Subcutaneous adipose tissue (tissue), 4 donors: ENCODE results near the gene ADAM12. TPM values are rescaled to one million over a fixed set of nuclear protein-coding genes. Genes with fewer than 3 reads are reported as not detected.

ENCODE experiments used
- CTCF ChIP-seq: fragments of 450-650 bp; IDR thresholded peaks from one replicate; pipeline ENCODE4 v1.5.1; 2016; ENCODE audit warnings: low read depth, mild to moderate bottlenecking, control low read depth, antibody characterized with exemption, moderate library complexity
- total RNA-seq, 4 donors: library from RNA; depleted of rRNA; stranded (reverse); fragments of >200 nt; gene quantifications; one replicate each; pipeline ENCODE4 v1.1.0, GENCODE V29; 2016

Gene ADAM12
- total RNA-seq, 4 donors from 2014 or later: 11.5 to 20.4 (median 14.5) TPM

DNA sequence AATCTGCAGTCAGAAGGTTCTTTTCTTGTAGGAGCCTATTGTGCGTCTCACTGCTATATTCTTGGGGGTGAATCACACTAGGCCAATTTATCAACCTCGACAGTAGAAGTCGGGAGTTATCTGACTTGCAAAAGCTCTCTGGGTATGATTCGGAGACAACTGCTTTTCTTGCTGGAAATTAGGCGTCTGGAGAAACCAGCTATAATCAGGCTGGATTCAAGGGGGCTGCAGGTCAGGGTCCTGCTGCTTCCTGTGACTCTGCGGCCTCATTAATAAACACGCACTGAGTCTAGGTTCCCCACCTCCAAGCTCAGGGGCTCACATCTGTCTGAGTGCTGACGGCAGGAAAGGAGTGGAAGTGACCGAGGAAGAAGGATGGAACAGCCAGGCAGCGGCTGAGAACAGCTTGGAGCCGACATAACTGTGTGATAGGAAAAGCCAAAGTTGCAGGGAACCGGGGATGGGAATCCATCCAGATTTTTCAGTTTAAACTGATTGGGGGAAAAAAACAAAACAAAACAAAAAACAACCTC, 307.3 kb downstream of the ADAM12 start:
- TF ChIP-seq CTCF: no peak

GRCh38 chr10:126080291-126080825, 307.9 kb downstream of the ADAM12 start:
- no peak for TF ChIP-seq CTCF

GRCh38 chr10:126075009-126075408, 313.3 kb downstream of the ADAM12 start:
- TF ChIP-seq CTCF: no peak

DNA sequence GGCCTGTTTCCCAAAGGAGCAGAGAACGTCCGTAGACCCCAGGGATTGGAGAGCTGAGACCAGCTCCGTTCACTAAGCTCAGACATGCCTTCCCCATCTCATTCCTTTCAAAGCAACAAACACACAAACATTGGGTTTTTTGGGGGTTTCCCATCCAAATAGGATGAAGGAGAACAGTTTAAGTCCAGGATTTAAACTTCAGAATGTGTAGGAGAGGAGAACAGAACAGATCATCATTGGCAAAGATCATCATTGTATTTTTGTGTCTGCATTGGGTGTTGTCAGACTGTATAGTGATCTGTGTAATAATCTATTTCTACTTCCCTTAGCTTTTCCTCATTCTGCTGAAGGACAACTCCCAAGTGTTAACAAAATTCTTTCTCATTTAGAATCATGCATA, 314.0 kb downstream of the ADAM12 start:
- no peak for TF ChIP-seq CTCF

GRCh38 chr10:126073606-126074005, 314.7 kb downstream of the ADAM12 start:
- no peak for TF ChIP-seq CTCF

- TF ChIP-seq CTCF: no peak
Measured at GRCh38 chr10:126072622-126073021, 315.7 kb downstream of the ADAM12 start.

- no peak for TF ChIP-seq CTCF
Measured at GRCh38 chr10:126070476-126071215, 317.6 kb downstream of the ADAM12 start.
